OCI-M2 (cell line): ENCODE measurements around the gene RGCC.
A peak's percentile ranks its signal among the peaks of the same experiment; 100 is the strongest.

Source experiments
- DNase-seq: peaks from one replicate; lab custom pipeline; 2025; ENCODE audit not compliant: unreplicated experiment; lab: John Stamatoyannopoulos, UW

The RGCC gene

DNA sequence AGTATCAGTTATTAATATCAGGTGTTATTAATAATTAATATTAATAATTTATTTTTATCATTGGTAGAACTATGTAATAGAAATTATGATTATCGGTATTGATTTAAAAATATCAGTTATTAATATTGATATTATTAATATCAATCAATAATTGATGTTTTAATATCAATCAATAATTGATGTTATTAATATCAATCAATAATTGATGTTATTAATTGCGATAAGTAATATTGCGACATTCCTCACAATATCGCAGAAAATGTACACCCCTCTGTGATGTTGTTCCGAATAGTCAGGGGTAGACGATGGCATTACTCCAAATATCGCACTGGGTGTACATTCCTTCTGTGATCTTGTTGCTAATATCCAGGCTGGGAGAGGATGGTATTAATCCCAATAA, 3.7 kb upstream of the RGCC start:
- DNase-seq = no peak

DNA sequence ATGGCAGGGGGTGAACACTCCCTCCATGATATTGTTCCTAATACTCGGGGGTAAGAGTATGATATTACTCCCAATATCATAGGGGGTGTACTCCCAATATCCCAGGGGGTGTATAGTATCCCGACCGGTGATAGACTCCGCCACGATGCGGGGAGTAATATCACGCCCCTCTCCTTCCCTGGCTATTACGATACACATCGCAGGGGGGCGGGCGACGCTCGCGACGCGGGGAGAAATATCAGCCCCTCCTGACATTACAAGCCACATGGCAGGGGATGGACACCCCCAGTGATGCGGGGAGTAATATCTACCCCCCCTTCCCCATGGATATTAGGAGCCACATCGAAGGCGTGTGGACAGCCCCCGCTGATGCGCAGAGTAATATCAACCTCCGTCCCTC, 3.2 kb upstream of the RGCC start:
- no peak for DNase-seq

DNA sequence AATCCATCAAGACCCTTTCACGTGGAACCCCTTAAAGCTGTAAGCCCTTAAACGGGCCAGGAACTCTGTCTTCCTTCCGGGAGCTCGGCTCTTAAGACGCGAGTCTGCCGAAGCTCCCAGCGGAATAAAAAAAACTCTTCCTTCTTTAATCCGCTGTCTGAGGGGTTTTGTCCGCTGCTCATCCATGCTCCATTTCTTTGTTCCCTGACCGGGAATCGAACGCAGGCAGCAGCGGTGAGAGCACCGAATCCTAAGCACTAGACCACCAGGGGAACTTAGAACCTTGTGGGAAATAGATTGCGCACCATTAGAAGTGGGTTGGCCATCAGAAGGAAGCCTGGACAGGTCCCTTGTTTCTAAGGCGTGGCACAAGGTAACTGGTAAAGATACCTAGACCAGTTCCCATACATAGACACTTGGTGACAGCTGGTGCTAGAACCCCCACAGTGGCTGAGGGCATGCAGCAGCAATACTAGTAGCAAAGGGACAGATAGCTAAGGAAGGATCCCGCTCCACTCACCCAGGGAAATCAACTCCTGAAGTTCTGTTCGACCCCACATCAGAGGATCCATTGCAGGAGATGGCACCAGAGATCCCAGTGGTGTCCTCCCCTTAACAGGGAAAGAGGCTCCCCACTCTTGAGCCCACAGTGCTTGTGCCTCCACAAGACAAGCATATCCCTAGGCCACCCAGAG, 1.5 kb upstream of the RGCC start:
- DNase-seq = no peak

DNA sequence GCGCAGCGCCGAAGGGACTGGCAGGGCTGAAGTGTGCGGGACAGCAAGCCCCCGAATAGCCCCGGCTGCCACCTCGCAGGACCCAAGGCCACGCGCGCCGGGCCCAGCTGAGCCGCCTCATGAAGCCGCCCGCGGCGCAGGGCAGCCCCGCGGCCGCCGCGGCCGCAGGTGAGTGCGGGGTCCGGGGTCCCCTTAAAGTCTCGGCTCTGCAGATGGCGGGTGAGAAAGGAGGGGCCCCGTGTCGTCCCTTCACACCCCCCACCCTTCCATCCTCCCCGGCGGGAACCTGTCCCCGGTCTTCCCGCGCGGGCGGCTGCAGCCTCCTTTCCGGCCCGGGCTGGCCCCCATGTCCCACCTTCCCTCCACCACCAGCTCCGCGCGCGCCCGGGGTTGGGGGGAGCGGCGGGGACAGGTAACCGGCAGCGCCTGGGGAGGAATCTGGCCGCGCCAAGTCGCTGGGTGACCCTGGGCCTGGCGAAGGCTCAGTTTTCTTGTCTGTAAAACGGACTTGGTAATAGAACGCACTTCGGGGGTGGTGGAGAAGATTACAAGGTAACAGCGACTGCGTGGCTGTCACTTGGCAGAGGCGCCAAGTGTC, 338 bp downstream of the RGCC start:
- DNase-seq = no peak

DNA sequence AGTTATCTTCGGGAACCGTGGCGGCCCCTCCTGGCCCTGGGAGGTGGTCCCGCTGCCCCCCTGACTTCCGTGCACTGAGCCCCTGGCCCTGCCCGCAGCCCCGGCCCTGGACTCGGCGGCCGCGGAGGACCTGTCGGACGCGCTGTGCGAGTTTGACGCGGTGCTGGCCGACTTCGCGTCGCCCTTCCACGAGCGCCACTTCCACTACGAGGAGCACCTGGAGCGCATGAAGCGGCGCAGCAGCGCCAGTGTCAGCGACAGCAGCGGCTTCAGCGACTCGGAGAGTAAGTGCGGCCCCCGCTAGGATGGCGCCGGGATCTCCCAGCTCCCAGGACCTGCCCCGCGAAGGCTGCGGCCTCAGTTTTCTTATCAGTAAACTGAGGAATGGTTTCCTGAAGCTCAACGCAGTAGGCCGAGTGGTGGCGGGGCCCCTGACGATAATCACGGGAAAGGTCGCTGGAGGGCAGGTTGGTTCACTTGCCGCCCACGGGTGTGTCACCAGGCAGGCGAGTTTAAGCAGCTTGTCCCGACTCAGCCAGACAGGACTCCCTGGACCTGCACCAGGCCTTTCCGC, 924 bp downstream of the RGCC start:
- DNase-seq = no peak

DNA sequence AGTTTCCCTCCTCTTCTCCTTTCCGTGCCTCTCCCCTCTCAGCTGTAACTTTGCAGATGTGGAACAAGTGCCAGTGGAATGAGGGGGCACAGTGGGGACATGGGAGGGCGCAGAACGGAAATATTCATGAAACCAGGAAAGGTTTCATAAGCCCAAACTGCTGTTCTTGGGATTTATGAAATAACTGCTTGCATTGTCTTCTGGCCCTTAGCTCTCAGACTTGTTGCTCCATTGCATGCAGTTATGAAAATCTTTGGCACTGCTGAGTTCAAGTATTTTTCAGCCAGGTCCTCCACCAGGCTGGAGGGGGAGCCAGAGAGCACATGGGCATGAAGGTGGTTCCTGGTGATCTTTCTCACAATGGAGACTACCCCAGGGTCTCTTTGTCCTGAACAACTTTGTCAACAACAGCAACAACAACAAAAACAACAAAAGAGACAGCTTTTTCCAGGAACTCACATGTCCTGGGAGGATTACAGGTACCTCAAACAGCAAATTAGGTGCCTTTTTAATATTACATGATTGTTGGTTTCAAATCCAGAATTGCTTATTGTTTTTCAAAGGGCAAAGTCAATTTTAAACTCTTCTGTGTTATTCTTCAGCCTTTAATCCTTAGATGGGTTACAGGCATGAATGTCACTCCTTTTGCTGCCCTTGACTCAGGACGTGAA, 1.5 kb downstream of the RGCC start:
- DNase-seq = no peak

DNA sequence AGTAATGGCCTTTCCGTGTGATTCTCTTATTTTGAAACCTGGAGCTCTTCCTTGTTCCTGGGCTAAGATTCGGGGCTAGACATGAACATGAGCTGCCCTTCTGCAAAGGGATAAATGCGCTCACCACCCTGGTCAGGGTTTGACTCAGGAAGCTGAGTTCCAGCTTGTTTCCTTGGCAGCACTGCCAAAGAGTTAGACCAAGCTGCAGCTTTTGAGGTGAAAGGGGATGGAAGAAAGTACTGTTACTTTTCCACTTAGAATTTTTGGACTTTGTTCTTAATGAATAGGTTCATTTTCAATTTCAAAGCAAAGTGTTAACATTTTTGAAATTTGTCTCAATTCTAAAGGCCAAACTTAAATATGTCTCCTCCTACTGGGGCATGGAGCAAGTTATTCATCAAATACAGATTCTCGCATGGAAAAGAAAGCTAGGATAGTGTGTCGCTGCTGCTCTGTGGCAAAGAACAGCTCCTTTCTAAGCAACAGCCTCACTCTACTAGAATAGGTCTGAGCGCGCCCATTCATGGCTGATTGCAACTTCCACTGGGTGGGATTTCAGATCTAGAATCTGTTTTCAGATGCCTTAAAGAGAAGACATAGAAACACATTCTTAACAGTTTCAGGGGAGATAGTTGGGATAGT, 2.2 kb downstream of the RGCC start:
- DNase-seq = no peak

DNA sequence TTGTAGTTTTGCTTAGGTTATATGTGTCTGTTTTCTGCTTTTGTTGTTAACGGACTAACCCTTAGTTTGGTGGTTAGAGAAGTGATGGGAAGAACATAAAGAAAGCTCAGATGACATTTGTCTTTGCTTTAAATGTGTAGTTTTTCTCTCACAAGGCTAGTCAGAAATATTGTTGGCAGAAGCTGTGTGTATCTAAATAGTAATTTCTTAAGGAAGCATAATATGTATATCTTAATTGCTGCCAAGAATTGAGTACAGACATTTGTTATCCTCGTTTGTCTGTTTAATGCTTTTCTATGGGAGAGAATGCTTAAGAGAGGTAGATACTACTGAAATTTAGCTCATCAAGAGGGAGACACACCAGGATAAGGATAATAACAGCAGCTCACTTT, 2.7 kb downstream of the RGCC start:
- no peak for DNase-seq

DNA sequence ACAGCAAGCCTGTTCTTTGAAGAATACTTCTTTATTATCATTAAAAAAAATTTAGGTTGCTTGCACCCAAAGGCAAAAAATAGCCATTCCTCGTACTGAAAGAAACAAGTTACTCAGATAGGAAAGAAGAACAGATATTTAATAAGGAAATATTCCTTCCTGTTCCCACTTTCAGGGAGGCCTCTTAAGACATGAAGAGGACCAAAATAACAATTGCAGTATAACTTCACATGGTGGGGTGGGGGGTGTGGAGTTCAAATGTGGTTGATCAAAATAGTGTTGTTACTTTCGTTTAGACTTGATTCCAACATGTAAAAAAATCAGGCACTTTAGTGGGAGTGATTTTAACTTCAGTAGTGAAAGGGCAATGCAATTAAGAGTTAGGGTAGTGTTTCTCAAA, 3.6 kb downstream of the RGCC start:
- DNase-seq = no peak

DNA sequence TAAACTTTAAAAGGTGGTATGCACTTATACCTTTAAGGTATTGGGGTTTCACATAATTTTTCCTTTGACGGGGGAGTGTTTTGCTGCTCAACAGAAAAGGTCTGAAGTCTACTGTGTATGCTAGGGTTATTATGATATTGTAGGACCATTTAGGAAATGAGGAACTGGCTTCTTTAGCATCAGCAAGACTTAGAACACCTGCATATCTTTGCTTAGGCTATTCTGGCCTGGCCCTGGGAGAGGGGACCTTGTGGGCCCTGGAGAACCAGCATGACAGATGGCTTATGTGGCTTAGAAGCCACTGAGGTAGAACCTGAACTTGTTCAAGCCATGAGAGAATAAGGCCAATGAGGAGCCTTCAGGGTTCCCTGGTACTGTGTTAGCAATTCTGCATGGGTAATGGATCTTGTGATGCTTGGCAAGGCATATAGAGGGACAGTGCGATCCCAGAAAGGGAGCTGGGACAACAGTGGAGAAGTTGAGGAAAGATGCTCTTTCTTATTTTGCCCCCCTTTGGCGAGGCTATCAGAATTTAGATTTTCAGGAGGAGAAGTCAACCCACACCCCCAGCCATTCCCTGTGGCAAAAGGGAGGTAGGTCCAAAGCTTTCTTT, 4.3 kb downstream of the RGCC start:
- DNase-seq = no peak

DNA sequence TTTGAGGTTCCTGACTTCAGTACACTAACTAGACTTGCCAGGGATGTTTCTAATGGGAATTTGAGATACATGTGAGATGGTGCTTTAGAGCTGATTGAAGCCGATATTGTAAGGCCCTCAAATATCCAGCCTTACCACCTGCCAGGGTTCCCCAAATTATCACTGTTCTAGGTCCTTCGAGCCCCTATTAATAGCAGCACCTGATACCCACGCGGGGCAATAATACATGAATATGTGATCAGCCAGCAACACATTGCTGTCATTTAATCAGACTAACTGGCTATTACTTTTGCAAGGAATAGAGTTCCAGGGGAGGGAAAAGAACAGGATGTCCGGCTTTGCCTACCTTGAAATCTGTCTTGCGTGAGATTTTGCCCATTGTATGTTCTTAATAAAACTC, 5.1 kb downstream of the RGCC start:
- DNase-seq = no peak

DNA sequence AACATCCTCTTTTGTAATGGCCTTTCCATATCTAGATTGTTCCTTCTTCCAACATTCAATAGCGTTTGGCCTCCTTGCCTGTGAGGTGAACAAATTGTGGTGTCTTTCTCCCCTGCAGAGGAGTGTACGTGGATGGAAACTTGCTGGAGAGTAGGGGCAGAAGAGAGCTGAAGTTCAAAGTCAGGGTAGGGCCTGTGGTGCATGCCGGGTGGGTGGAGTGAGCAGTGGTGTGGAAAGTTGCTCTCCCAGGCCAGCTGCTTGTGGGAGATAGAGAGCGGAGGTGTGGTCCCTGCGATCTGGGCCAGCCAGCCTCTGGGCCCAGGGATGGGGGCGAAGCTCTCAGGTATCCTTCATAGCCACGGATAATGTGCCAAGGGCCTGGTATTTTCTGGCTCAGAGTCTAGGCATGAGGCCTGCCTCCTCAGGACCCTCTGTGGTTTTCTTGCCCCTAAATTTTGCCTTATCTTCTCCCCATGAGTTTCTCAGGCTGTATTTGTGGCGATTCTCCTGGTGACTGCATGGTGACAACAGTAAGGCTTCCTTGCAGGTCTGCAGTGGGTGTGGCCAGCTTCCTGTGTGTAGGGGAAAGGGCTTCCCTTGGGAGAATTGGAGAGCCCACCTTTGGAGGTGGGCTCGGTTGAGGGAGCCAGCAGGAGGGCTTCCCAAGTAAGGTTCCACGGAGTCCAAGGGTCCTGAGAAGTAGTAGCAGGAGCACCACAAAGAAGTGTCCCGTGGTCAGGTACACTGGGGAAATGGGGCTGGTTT, 6.7 kb downstream of the RGCC start:
- DNase-seq = peak; percentile 18

DNA sequence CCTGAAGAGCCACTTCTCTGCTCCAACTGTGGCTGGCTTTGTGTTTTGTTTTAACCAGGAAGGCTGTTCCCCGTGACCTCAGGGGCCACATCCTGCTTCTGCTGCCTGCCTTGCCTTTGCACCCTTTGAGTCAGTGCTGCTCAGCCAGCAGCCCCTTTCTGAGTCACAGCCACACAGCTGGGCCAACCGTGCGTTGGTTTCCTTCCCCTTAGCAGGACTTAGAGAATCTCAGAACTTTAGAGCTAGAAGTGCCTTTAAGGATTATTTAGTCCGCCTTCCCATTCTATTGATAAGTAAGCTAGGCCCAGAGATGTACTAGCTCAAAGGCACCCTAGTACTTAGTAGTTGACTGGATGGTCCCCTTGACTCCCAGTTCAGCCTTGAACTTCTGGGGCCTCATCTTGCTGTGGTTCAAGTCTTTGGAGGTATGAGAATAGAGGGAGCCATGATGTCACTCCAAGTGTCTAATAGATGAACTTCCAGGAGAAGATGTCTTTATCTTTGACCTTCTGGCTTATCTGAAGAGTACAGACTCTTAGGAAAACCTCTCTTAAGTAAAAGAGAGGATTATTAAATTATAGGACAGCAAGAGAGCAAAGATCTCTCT, 8.0 kb downstream of the RGCC start:
- DNase-seq = no peak

DNA sequence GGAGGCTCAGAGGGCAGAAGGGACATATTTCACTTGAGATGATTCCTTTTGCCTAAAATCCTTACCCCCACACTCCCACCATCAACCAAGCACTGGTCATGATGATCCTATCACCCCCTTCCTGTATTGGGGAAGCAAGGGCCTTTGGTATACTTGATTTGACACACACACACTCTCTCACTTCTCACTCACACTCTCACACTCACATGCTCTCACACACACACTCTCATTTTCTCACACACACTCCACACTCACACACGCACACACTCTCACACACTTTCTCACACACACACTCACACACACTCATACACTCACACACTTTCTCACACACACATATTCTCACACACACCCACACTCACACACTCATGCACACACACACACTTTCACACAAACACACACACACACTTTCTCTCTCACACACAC, 8.6 kb downstream of the RGCC start:
- no peak for DNase-seq

DNA sequence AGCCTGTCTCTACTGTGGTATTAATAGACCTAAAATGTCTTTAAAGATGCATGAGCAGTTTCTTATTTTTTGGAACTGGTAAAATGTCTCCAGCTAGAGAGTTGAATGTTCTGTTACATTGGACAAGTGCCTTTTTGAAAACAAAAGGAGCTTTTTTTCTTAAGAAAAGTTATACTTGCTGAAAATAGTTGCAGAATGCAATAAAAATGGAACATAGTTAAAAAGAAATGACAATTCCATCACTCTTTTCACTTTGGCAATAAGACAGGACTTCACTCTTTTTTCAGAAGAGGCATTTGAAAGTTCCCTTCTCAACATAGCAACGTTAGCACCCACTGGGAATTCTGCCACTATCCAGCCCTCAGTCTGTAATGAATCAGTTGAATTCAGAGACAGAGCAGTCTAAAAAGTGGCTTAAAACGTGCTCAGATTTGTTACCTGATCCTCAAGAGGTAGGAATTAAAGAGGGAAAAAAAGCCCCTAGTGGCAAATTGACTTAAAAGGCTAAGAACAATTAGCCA, 10.1 kb downstream of the RGCC start:
- DNase-seq = no peak

DNA sequence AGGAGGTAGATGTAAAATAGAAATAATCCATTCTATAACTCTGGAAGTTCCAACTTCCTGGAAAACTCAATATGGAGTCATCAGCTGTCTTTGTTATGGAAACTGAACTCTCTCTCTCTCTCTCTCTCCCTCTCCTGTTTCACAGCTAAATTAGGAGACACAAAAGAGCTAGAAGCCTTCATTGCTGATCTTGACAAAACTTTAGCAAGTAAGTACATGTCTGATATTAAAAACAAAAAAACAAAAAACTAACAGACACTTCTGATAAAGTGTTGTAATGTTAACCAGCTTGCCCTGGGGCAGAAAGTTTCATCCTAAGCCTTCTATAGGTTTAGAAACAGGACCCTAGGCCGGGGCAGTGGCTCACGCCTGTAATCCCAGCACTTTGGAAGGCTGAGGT, 11.3 kb downstream of the RGCC start:
- no peak for DNase-seq

DNA sequence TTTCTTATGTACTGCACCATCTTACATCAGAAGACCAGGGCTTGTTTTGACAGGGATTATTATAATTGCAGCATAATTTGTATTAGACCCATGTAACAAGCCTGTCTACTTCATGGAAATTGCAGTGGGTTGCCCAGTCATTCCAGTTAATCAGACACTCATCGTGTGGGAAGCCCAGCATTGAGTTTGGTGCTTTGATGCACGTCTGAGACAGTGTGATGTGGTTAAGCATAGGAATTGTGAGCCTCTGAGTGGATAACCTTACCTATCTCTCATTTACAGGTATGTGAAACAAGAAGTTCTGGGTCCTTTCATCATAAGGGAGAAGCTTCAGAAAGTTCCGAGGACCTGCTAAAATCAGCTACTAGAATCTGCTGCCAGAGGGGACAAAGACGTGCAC, 12.8 kb downstream of the RGCC start:
- no peak for DNase-seq

DNA sequence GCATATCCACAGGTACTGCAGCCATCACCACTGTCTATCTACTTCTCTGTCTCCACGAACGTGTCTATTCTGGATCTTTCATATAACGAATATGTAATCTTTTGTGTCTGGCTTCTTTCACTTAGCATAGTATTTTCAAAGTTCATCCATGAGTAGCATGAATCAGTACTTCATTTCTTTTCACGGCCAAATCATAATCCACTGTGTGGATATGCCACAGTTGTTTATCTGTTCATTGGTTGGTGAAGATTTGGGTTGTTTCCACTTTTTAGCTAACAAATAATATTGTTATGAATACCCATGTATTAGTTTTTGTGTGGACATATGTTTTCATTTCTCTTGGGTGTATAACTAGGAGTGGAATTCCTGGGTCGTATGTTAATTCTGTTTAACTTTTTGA, 14.4 kb downstream of the RGCC start:
- DNase-seq = no peak

DNA sequence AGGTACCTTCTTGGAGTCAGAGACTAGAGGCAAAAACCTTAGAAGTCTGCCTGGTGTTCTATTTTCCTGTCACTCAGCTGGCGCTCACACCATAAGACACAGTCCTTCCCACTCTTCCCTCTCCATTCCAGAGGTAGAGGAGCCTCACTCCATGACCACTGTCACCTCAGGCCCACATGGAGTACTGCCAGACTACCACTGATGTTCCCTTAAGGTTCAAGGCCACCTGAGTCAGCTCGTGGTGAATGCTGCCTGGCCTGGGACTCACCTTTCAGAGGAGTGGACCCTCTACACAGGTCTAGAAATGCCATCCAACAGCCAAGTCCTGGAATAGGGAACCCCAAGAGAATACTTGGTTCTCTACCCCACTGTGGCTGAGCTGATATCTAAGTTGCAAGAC, 29.9 kb downstream of the RGCC start:
- DNase-seq = no peak

DNA sequence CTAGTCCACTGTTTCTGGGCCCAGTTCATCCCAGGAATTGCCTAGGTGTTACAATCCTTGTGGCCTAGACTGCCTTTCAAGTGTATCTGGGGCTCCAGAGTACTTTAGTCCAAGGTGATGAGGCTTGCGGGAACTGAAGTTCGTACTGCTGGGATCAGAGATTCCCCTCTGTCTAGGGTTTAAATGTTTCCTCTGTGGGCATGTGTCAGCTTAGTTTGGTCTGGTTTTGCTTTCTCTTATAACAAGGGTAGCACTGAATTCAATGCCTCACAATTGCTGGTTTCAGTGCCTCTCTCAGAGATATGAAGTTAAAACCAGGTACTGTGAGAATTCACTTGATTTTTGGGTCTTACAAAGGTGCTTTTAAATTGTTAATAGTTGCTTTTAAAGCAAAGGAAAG, 30.8 kb downstream of the RGCC start:
- DNase-seq = no peak
